ENCODE measurements around the gene TUBB4B. TPM values are rescaled to one million over a fixed set of nuclear protein-coding genes. Genes with fewer than 3 reads are reported as not detected.
A peak's percentile ranks its signal among the peaks of the same experiment; 100 is the strongest.

The TUBB4B gene
- total and polyA plus RNA-seq, 2 of the 4 experiments (the other 2 are of a cell fraction): 237 to 529 TPM

DNA sequence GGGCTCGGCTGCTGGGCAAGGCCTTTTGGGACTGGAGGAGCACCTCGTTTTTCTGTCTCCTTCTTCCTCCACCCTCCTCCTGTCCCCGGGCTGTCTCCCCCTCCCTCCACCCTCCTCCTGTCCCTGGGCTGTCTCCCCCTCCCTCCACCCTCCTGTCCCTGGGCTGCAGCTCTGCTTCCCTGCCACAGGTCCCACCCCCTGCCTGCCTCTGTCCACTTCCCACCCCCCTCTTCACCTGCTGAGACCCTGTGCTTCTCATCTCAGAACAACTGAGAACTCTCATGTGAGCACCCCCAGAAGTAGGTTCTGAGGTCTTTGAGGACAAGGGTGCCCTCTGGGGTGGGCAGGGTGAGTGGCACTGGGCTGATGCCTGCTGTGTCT is 30.6 kb downstream of the TUBB4B start:
- no peak overlapping the region for H3K23ac ChIP-seq (ENCODE audit: low read depth, low read length)
- no peak overlapping the region for H4K5ac ChIP-seq (ENCODE audit: low read depth, low read length)
- intact Hi-C loops (cut with micrococcal nuclease): no loop called here
- H3K36me3 ChIP-seq (ENCODE audit: control insufficient read depth, insufficient read depth, low read length): peaks cover 46% of the 10 kb centered on the region
- H3K14ac ChIP-seq (replicated peaks; ENCODE audit: low read depth, low read length): no peak overlapping the region
- no peak overlapping the region for H3K18ac ChIP-seq (ENCODE audit: low read depth, low read length)
- H4K20me1 ChIP-seq (ENCODE audit: insufficient read depth, low read length): peaks cover 29% of the 10 kb centered on the region
- H2AFZ ChIP-seq (replicated peaks; ENCODE audit: low read length, poor library complexity): no peak overlapping the region
- H3K27ac ChIP-seq (ENCODE audit: insufficient read depth, low read length): no peak overlapping the region
- H3K79me1 ChIP-seq (ENCODE audit: low read depth in 1 of 2, low read length in 2 of 2): peaks cover 13 to 72% of the 10 kb centered on the region in 2 experiments
- ChIA-PET POLR2A (ENCODE audit: unreplicated experiment) (no interaction called here), CTCF (no interaction called here)
- no peak overlapping the region for H3K4me2 ChIP-seq (ENCODE audit: low read depth, low read length)
- no peaks in the 10 kb centered on the region for H3K9me3 ChIP-seq (ENCODE audit: control insufficient read depth, insufficient read depth, low read length)
- H2AK9ac ChIP-seq (replicated peaks; ENCODE audit: low read depth, low read length, poor library complexity): peak overlapping the region; percentile 42
- no peak overlapping the region for H2BK5ac ChIP-seq (ENCODE audit: low read depth, low read length, poor library complexity, severe bottlenecking)
- ATAC-seq (ENCODE audit: low read depth) (no peak), DNase-seq (no peak)
- dilution Hi-C loops (cut with HindIII; ENCODE audit: low sequenced_read_pairs, unreplicated experiment): no loop called here
- no peak overlapping the region for H2AK5ac ChIP-seq (ENCODE audit: low read depth, low read length)
- no TSS peak for BruUV-seq (replicated peaks)
- no peak overlapping the region for H4K8ac ChIP-seq (ENCODE audit: low read depth in 2 of 2, low read length in 2 of 2)
- no peak overlapping the region for H2BK120ac ChIP-seq (ENCODE audit: low read depth, low read length)
- in situ Hi-C loops (cut with MboI; ENCODE audit: low sequenced_read_pairs): no loop called here
- H3K27me3 ChIP-seq (ENCODE audit: control insufficient read depth, insufficient read depth, low read length): no peaks in the 10 kb centered on the region
- no peak for TF ChIP-seq RFX5 (IDR thresholded peaks at IDR 0.05; ENCODE audit: low read depth, low read length)
- TF ChIP-seq NFE2L2 (IDR thresholded peaks at IDR 0.05; ENCODE audit: low read depth, low read length): no peak
- TF ChIP-seq, protein P1, sequence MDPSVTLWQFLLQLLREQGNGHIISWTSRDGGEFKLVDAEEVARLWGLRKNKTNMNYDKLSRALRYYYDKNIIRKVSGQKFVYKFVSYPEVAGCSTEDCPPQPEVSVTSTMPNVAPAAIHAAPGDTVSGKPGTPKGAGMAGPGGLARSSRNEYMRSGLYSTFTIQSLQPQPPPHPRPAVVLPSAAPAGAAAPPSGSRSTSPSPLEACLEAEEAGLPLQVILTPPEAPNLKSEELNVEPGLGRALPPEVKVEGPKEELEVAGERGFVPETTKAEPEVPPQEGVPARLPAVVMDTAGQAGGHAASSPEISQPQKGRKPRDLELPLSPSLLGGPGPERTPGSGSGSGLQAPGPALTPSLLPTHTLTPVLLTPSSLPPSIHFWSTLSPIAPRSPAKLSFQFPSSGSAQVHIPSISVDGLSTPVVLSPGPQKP (IDR thresholded peaks at IDR 0.05; ENCODE audit: borderline replicate concordance, low read depth, low read length): no peak
- TF ChIP-seq BHLHE40 (IDR thresholded peaks at IDR 0.05; ENCODE audit: low read depth, low read length): no peak
- TF ChIP-seq, protein P2, sequence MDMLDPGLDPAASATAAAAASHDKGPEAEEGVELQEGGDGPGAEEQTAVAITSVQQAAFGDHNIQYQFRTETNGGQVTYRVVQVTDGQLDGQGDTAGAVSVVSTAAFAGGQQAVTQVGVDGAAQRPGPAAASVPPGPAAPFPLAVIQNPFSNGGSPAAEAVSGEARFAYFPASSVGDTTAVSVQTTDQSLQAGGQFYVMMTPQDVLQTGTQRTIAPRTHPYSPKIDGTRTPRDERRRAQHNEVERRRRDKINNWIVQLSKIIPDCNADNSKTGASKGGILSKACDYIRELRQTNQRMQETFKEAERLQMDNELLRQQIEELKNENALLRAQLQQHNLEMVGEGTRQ (IDR thresholded peaks at IDR 0.05; ENCODE audit: low read depth, low read length): no peak
- no peak for TF ChIP-seq POLR2A (IDR thresholded peaks at IDR 0.05; ENCODE audit: low read depth, low read length)
- TF ChIP-seq CEBPB (IDR thresholded peaks at IDR 0.05; ENCODE audit: low read depth, low read length): no peak
- TF ChIP-seq, protein P3, sequence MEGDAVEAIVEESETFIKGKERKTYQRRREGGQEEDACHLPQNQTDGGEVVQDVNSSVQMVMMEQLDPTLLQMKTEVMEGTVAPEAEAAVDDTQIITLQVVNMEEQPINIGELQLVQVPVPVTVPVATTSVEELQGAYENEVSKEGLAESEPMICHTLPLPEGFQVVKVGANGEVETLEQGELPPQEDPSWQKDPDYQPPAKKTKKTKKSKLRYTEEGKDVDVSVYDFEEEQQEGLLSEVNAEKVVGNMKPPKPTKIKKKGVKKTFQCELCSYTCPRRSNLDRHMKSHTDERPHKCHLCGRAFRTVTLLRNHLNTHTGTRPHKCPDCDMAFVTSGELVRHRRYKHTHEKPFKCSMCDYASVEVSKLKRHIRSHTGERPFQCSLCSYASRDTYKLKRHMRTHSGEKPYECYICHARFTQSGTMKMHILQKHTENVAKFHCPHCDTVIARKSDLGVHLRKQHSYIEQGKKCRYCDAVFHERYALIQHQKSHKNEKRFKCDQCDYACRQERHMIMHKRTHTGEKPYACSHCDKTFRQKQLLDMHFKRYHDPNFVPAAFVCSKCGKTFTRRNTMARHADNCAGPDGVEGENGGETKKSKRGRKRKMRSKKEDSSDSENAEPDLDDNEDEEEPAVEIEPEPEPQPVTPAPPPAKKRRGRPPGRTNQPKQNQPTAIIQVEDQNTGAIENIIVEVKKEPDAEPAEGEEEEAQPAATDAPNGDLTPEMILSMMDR (conservative IDR thresholded peaks at IDR 0.05; ENCODE audit: low read depth, low read length): no peak
- TF ChIP-seq MXI1 (IDR thresholded peaks at IDR 0.05; ENCODE audit: borderline replicate concordance, low read depth, low read length): no peak
- TF ChIP-seq RAD21 (IDR thresholded peaks at IDR 0.05; ENCODE audit: low read length): no peak
- peaks cover 14% of the 10 kb centered on the region for H3K9me1 ChIP-seq (ENCODE audit: insufficient read depth, low read length)
- H3K4ac ChIP-seq (ENCODE audit: low read depth, low read length): no peak overlapping the region
- H4K91ac ChIP-seq (ENCODE audit: insufficient read depth, low read depth, low read length): no peak overlapping the region
- H3K9ac ChIP-seq (ENCODE audit: low read depth, low read length): no peak overlapping the region
- no peak overlapping the region for H3K56ac ChIP-seq (ENCODE audit: extremely low read depth, insufficient read depth, low read length)
- no peak overlapping the region for H2BK20ac ChIP-seq (ENCODE audit: low read depth, low read length)
- H3K4me3 ChIP-seq (ENCODE audit: insufficient read depth, low read depth, low read length): no peak overlapping the region
- H3K4me1 ChIP-seq (ENCODE audit: control insufficient read depth, insufficient read depth, low read length): peaks cover 15% of the 10 kb centered on the region
- 30% methylated on average over 2 of the region's 3 CpGs; no CpG with 5 or more reads in 1 of the 2 experiments for WGBS, 2 experiments (ENCODE audit: extremely low coverage in 2 of 2, insufficient read length in 1 of 2)
- H2BK15ac ChIP-seq (ENCODE audit: low read depth, low read length): no peak overlapping the region

Measured in IMR-90 (cell line).